22Rv1 (cell line): ENCODE data around the gene ADGRF1.

ENCODE experiments used
- ZFX ChIP-seq: fragments of 450-650 bp; IDR thresholded peaks from 2 replicates; pipeline ENCODE4 v1.6.1; 2017; ENCODE audit warnings: antibody characterized with exemption, borderline replicate concordance
- TF ChIP-seq, protein P1 (sequence below): fragments of 450-650 bp; IDR thresholded peaks from 2 replicates; pipeline ENCODE4 v1.5.1; 2017; ENCODE audit warnings: mild to moderate bottlenecking

DNA sequence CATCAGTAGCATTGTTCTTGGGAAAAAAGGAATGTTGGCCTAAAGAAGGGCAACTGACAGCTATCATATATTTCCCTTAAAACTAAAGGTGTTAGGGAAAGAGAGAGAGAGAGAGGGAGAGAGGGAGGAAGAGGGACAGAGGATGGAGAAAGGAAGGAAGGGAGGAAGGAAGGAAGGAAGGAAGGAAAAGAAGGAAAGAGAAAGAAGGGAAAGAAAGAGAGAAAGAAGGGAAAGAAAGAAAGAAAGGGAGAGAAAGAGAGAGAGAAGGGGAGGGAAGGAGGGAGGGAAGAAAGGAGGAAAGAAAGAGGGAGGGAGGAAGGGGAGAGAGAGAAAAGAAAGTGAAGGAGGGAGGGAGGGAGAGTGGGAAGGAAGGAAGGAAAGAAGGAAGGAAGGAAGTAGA is 82.7 kb downstream of the ADGRF1 start:
- TF ChIP-seq, protein P1, sequence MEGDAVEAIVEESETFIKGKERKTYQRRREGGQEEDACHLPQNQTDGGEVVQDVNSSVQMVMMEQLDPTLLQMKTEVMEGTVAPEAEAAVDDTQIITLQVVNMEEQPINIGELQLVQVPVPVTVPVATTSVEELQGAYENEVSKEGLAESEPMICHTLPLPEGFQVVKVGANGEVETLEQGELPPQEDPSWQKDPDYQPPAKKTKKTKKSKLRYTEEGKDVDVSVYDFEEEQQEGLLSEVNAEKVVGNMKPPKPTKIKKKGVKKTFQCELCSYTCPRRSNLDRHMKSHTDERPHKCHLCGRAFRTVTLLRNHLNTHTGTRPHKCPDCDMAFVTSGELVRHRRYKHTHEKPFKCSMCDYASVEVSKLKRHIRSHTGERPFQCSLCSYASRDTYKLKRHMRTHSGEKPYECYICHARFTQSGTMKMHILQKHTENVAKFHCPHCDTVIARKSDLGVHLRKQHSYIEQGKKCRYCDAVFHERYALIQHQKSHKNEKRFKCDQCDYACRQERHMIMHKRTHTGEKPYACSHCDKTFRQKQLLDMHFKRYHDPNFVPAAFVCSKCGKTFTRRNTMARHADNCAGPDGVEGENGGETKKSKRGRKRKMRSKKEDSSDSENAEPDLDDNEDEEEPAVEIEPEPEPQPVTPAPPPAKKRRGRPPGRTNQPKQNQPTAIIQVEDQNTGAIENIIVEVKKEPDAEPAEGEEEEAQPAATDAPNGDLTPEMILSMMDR, result no peak
- TF ChIP-seq ZFX, result no peak
